PC-3 (cell line): ENCODE measurements around the gene CKAP5.

ENCODE experiments used
- EZH2 ChIP-seq: fragments of 300-600 bp; sonication (generic); IDR thresholded peaks from one replicate; pipeline ENCODE4 v1.6.1; 2017; ENCODE audit warnings: antibody characterized with exemption, mild to moderate bottlenecking, low read length; ENCODE audit not compliant: unreplicated experiment
- EZH2phosphoT487 ChIP-seq: fragments of 300-600 bp; sonication (generic); IDR thresholded peaks from 2 replicates; pipeline ENCODE4 v1.6.1; 2018; ENCODE audit warnings: mild to moderate bottlenecking, antibody characterized with exemption, low read length, borderline replicate concordance
- TF ChIP-seq, protein P1 (sequence below): fragments of 300-600 bp; sonication (generic); conservative IDR thresholded peaks from 2 replicates; pipeline ENCODE4 v1.5.1; 2017; ENCODE audit warnings: antibody characterized with exemption, low read depth, mild to moderate bottlenecking, low read length

DNA sequence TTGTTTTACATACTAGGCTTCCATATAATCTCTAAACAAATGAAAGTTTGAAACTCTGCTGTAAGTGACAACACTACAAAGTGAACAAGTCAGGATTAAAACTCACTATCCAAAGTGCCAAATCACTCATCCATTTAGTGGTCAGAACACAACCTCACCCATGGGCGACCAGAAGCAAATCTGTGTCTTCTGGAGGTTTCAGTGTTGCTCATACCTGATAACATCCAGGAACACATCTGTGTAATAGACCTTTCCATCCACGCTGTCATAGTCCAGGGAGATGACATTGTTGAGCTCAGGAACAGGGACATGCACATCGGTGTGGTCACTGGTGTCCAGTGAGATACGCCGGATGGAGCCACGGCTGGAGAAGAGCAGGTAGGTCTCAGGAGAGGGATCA, 28.5 kb upstream of the CKAP5 start:
- TF ChIP-seq, protein P1, sequence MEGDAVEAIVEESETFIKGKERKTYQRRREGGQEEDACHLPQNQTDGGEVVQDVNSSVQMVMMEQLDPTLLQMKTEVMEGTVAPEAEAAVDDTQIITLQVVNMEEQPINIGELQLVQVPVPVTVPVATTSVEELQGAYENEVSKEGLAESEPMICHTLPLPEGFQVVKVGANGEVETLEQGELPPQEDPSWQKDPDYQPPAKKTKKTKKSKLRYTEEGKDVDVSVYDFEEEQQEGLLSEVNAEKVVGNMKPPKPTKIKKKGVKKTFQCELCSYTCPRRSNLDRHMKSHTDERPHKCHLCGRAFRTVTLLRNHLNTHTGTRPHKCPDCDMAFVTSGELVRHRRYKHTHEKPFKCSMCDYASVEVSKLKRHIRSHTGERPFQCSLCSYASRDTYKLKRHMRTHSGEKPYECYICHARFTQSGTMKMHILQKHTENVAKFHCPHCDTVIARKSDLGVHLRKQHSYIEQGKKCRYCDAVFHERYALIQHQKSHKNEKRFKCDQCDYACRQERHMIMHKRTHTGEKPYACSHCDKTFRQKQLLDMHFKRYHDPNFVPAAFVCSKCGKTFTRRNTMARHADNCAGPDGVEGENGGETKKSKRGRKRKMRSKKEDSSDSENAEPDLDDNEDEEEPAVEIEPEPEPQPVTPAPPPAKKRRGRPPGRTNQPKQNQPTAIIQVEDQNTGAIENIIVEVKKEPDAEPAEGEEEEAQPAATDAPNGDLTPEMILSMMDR, result no peak
- TF ChIP-seq EZH2 (no peak), EZH2phosphoT487 (no peak)
